ENCODE data around the gene ABLIM2. TPM values are rescaled to one million over a fixed set of nuclear protein-coding genes. Genes with fewer than 3 reads are reported as not detected.

Gene ABLIM2
- total and polyA plus RNA-seq, 2 donors (not counting 1 experiment from before 2014, with no cell fraction given): 3.3 to 79.0 TPM

DNA sequence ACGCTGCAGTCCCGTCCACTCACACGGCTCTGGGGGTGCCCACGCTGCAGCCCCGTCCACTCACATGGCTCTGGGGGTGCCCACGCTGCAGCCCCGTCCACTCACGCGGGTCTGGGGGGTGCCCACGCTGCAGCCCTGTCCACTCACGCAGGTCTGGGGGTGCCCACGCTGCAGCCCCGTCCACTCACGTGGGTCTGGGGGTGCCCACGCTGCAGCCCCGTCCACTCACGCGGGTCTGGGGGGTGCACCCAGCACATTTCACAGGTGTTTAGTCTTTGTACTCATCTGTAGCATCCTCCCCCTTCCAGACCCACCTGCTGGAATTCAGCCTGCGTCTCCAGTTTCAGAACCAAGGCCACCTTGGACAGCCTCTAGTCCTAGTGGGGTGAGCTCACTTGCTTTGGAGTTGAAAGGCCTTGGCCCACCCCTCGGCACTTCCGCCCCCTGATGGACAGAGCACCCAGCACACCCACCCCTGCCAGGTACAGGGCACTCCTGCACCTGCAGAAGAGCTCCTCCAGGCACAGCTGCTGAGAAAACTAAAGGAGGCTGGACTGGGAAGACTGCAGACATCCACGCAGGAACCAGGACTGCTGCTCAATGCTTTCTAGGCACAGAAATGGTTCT is 73.0 kb downstream of the ABLIM2 start:
- Histone ChIP-seq H3K4me2 (replicated peaks; ENCODE audit: low read depth, low read length, poor library complexity, severe bottlenecking) (no peak overlapping the region), H3K36me3 (replicated peaks in 1 of 2; ENCODE audit: control extremely low read depth in 1 of 2, control insufficient read depth in 1 of 2, extremely low read depth in 1 of 2, insufficient read depth in 2 of 2, low read length in 1 of 2) (no peaks in the 10 kb centered on the region), H3K4me1 (ENCODE audit: control insufficient read depth in 2 of 2, insufficient read depth in 2 of 2, low read length in 2 of 2) (no peaks in the 10 kb centered on the region), H3K27ac (ENCODE audit: low read length in 2 of 2) (no peak overlapping the region), H2AFZ (ENCODE audit: insufficient read depth, low read depth, low read length, poor library complexity, severe bottlenecking) (no peak overlapping the region), H3K27me3 (replicated peaks in 1 of 4; ENCODE audit: control extremely low read depth in 1 of 4, control insufficient read depth in 3 of 4, insufficient read depth in 4 of 4, low read length in 3 of 4) (no peaks in the 10 kb centered on the region), H4K20me1 (ENCODE audit: control insufficient read depth, insufficient read depth, low read length, poor library complexity, severe bottlenecking) (no peaks in the 10 kb centered on the region), H3K9ac (ENCODE audit: low read length) (no peak overlapping the region), H3K79me2 (ENCODE audit: control insufficient read depth, insufficient read depth, low read length) (no peaks in the 10 kb centered on the region), H3K4me3 (ENCODE audit: control extremely low read depth in 1 of 5, extremely low read depth in 1 of 5, insufficient read depth in 1 of 5, low read depth in 2 of 5, low read length in 4 of 5) (no peak overlapping the region), H3K9me3 (ENCODE audit: control extremely low read depth in 1 of 3, control insufficient read depth in 2 of 3, insufficient read depth in 1 of 3, low read length in 2 of 3) (no peaks in the 10 kb centered on the region)
- intact Hi-C loops (cut with micrococcal nuclease): no loop called here
- DNase-seq (no peak), ATAC-seq (ENCODE audit: low read depth) (no peak)
- Mint-ChIP-seq H3K27me3 (peaks cover 6% of the 10 kb centered on the region), H3K27ac (no peak overlapping the region), H3K9me3 (ENCODE audit: insufficient read depth) (no peaks in the 10 kb centered on the region), H3K4me3 (no peak overlapping the region), H3K4me1 (no peaks in the 10 kb centered on the region)
- POLR2A ChIA-PET: no interaction called here
- TF ChIP-seq EZH2 (IDR thresholded peaks at IDR 0.05; ENCODE audit: borderline replicate concordance, insufficient read depth, low read depth, low read length, poor library complexity, severe bottlenecking) (no peak), CTCF (IDR thresholded peaks at IDR 0.05) (no peak)
- 88% methylated on average over 21 of the region's 22 CpGs for WGBS (ENCODE audit: insufficient coverage)
- CTCF ChIA-PET: no interaction called here

GRCh38 chr4:8084712-8085490 is 73.7 kb downstream of the ABLIM2 start:
- Mint-ChIP-seq H3K27me3 (peaks cover 6% of the 10 kb centered on the region), H3K27ac (no peak overlapping the region), H3K9me3 (ENCODE audit: insufficient read depth) (no peaks in the 10 kb centered on the region), H3K4me1 (no peaks in the 10 kb centered on the region), H3K4me3 (no peak overlapping the region)
- Histone ChIP-seq H2AFZ (ENCODE audit: insufficient read depth, low read depth, low read length, poor library complexity, severe bottlenecking) (no peak overlapping the region), H3K9ac (ENCODE audit: low read length) (no peak overlapping the region), H3K27me3 (replicated peaks in 1 of 4; ENCODE audit: control extremely low read depth in 1 of 4, control insufficient read depth in 3 of 4, insufficient read depth in 4 of 4, low read length in 3 of 4) (no peaks in the 10 kb centered on the region), H3K4me1 (ENCODE audit: control insufficient read depth in 2 of 2, insufficient read depth in 2 of 2, low read length in 2 of 2) (no peaks in the 10 kb centered on the region), H3K9me3 (ENCODE audit: control extremely low read depth in 1 of 3, control insufficient read depth in 2 of 3, insufficient read depth in 1 of 3, low read length in 2 of 3) (no peaks in the 10 kb centered on the region), H3K27ac (ENCODE audit: low read length in 2 of 2) (no peak overlapping the region), H3K36me3 (replicated peaks in 1 of 2; ENCODE audit: control extremely low read depth in 1 of 2, control insufficient read depth in 1 of 2, extremely low read depth in 1 of 2, insufficient read depth in 2 of 2, low read length in 1 of 2) (no peaks in the 10 kb centered on the region), H3K4me2 (replicated peaks; ENCODE audit: low read depth, low read length, poor library complexity, severe bottlenecking) (no peak overlapping the region), H3K4me3 (ENCODE audit: control extremely low read depth in 1 of 5, extremely low read depth in 1 of 5, insufficient read depth in 1 of 5, low read depth in 2 of 5, low read length in 4 of 5) (no peak overlapping the region), H4K20me1 (ENCODE audit: control insufficient read depth, insufficient read depth, low read length, poor library complexity, severe bottlenecking) (no peaks in the 10 kb centered on the region), H3K79me2 (ENCODE audit: control insufficient read depth, insufficient read depth, low read length) (no peaks in the 10 kb centered on the region)
- 83% methylated on average over 25 of the region's 27 CpGs for WGBS (ENCODE audit: insufficient coverage)
- no peak for ATAC-seq (ENCODE audit: low read depth)
- TF ChIP-seq EZH2 (IDR thresholded peaks at IDR 0.05; ENCODE audit: borderline replicate concordance, insufficient read depth, low read depth, low read length, poor library complexity, severe bottlenecking) (no peak), CTCF (IDR thresholded peaks at IDR 0.05) (no peak)
- DNase-seq: no peak
- intact Hi-C loops (cut with micrococcal nuclease): no loop called here
- ChIA-PET CTCF (no interaction called here), POLR2A (no interaction called here)
